IPS-11a (cell line): ENCODE measurements around the gene CAPN15.
"Not testable (repeated sequence)": the region's sequence is repeated elsewhere in the genome, so short reads cannot be mapped to it uniquely, and the experiment has no call there.

Experiments used
- H3K4me3 ChIP-seq: one replicate; pipeline ENCODE4 v1.5.1; 2013; ENCODE audit warnings: low read depth, low read length, control low read depth

CAPN15 gene

GRCh38 chr16:527015-527903, at the start of gene CAPN15:
Gene CAPN15 (plus strand): TSS chr16:527712. CDS start chr16:546839, 19,127 bp downstream.
- H3K4me3 ChIP-seq = peak within 1 kb of the TSS; percentile 72

GRCh38 chr16:478287-478686, 49.2 kb upstream of the CAPN15 start:
- not testable (repeated sequence) for H3K4me3 ChIP-seq

- H3K4me3 ChIP-seq = no peak overlapping the region
Measured at GRCh38 chr16:482468-483185, 44.9 kb upstream of the CAPN15 start.

DNA sequence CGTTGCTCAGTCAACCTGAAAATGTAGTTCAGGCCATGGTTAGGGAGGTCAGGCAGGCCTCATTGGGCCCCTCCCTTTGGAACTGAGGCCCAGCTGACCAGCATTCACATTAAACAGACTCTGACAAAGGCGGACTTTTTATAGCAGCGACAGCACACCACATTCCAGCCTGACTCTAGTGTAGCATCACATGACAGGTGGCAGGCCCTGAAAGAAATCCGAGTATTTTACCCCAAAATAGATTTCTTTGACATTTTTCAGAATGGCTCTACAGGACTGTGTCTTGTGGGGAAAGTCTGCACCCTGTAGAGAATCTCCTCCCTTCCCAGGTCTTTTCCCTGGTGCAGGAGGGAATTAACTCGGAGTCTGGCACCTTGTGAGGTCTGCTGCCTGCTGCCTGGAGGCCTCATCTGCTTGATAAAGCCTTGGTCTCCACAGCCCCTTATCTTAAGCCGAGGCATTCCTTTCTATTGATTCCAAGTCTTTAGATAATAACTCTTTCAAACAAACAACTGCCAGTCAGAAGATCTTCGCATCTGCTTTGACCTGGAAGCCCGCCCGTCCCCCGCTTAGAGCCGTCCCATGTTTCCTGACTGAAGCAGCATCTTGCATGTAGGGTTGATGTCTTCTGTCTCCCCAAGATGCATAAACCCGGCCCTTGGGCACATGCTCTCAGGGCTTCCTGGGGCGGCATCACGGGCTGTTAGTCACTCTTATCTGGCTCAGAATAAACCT, 44.0 kb upstream of the CAPN15 start:
- H3K4me3 ChIP-seq = no peak overlapping the region

DNA sequence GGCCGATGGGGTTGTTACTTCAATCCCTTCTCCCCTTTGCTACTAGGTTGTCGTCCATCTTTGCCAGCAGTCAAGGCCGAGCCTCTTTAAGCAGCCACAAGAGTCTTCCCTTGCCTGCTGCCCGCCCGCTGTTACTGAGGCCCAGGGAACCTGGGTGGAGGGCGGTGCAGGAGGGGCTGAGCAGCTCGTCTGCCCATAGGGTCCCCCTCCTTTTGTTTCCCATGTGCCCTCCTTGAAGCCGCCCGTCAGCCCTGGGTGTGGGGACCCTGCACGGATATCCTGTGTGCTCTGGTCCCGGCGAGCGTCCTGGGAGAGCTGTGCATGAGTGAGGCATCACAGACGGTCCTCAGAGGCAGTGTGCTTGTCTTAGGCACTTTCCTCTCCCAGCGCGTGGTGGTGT, 37.9 kb upstream of the CAPN15 start:
- no peak overlapping the region for H3K4me3 ChIP-seq

- H3K4me3 ChIP-seq = no peak overlapping the region
Measured at GRCh38 chr16:490768-491167, 36.7 kb upstream of the CAPN15 start.

GRCh38 chr16:491220-491919, 36.1 kb upstream of the CAPN15 start:
- H3K4me3 ChIP-seq = no peak overlapping the region

DNA sequence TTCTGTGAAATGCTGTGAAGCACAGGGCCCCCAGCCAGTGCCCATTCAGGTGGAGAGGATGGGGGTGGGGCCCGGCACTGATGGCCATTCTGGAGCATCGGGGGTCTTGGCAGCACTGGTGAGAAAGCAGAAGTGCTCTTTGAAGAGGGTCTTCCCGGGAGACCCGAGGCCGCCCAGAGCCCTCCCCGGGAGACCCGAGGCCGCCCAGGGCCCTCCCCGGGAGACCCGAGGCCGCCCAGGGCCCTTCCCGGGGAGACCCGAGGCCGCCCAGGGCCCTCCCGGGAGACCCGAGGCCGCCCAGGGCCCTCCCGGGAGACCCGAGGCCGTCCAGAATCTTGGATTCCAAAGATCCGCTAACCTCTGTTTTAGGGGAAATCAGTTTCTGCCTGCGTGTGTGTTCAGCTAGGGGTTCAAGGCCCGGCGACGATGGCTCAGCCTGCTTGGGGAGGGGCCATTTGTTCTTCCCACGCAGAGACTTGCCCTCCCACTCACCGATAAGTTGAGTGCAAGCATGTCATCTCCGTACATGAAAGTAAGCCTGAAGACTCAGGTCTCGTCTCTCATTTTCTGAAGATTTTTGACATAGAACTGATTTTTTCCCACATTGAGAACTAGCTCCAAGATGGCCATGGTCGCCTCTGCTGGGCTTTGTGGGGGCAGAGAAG, 35.2 kb upstream of the CAPN15 start:
- H3K4me3 ChIP-seq = no peak overlapping the region

GRCh38 chr16:494676-495075, 32.8 kb upstream of the CAPN15 start:
- not testable (repeated sequence) for H3K4me3 ChIP-seq

GRCh38 chr16:495127-495748, 32.3 kb upstream of the CAPN15 start:
- H3K4me3 ChIP-seq = no peak overlapping the region

- no peak overlapping the region for H3K4me3 ChIP-seq
Measured at GRCh38 chr16:496097-496886, 31.2 kb upstream of the CAPN15 start.

GRCh38 chr16:497258-497657, 30.3 kb upstream of the CAPN15 start:
- no peak overlapping the region for H3K4me3 ChIP-seq

DNA sequence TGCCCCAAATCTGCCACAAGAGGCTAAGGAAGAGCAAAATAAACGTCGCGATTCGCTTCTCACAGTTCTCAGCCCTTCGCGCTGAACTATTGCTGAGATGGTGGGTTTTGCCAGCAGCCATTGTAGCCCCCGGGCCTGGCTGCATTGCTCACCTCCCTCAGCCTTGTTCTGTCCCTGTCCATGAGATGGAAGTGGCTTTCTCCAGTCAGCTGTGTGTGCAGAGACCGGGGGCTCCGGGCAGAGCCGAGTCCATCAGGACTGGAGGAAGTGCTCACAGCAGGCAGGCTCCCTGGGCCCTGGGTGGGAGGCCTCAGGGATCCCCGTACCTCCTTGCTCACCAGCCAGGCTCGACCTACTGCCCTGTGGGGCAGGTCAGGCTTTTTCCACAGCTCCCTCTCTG, 27.6 kb upstream of the CAPN15 start:
- H3K4me3 ChIP-seq = no peak overlapping the region

DNA sequence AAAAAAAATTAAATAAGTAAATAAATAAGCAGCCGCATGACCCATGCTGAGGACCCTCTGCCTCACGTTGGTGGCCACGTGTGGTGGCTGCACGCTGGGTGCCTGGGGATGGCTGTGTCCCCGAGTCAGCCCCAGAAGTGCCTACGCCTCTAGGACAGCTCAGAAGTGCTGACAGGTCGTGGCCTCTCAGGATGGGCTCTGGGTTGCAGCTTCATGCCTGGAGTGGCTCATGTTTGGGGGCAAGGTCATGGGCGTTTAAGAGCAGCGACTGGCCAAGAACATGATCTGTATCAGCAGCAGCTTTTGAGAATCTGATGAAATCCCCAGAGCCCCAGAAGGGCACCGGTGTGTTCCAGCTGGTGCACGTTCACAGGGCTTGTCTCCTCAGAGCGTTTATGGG, 26.8 kb upstream of the CAPN15 start:
- no peak overlapping the region for H3K4me3 ChIP-seq

DNA sequence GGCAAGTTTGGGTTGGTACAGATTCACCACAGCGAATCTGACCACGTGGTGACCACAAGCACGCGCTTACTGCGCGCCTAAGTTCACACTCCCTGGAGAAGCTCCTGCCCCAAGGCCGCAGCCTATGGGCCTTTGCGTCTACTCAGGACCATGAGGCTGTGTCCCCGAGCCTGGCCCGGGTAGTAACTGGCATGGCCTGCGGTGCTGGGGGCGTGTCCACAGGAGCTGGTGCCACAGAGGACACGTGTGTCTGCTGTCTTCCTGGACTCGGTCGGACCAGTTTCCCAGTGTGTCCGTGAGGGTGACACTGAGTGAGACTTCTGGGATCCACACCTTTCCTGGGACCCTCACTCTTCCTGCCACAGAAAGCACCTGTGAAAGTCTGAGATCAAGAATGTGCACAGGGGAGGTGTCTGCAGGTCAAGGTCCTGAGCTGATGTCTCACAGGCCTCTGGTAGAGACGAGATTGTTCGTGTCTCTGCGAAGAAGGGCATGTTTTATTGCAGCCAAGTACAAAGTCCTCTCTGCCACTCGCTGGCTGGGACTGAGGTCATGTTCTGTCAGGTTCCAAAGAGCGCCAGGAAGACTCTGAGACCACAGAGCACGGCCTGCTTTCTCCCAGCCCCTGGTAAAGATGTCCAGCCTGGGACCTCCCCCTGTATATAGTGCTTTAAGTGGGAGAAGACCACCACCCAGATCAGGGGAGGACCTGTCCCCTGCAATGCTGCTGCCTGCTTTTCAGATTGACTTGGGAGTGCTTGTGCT, 25.2 kb upstream of the CAPN15 start:
- no peak overlapping the region for H3K4me3 ChIP-seq

DNA sequence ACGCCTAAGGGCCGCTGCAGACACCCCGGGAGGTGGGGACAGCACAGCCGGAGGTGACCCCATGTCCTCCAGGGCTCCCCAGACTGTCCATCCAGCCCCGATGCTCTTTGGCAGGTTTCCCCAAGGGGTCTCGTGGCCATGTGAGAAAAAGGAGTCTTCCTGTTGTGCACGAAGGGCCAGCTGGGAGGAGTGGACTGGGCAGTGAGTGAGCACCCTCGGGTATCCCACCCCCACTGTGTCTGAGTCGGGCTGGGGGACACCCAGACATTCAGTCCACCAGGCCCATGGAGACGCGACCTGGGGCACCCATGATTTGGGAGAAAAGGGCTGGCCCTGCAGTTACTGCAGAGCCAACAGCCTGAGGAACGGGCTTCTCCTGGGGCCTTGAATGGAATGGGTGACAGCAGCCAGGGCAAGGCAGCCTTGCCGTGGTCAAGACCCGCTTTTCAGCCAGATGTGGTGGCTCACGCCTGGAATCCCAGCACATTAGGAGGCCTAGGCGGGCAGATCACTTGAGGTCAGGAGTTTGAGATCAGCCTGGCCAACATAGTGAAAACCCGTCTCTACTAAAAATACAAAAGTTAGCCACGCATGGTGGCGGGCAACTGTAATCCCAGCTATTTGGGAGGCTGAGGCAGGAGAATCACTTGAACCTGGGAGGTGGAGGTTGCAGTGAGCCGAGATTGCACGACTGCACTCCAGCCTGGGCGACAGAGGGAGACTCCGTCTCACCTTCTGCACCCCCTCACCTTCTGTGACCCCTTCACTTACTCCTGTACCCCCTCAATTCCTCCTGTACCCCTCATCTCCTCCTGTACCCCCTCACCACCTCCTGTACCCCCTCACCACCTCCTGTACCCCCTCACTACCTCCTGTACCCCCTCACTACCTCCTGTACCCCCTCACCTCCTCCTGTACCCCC, 24.1 kb upstream of the CAPN15 start:
- H3K4me3 ChIP-seq = no peak overlapping the region

- no peak overlapping the region for H3K4me3 ChIP-seq
Measured at GRCh38 chr16:505479-506245, 21.9 kb upstream of the CAPN15 start.
